ENCODE data around the gene CHST9.

GRCh38 chr18:26911840-26912239 is 273.3 kb downstream of the CHST9 start:
- TF ChIP-seq POLR2A (IDR thresholded peaks at IDR 0.05) (no peak), POLR2AphosphoS5 (IDR thresholded peaks at IDR 0.05) (no peak), CTCF (IDR thresholded peaks at IDR 0.05) (no peak)

Data from prostate gland (tissue), 2 donors.